IMR-90 (cell line): Measurements from ENCODE around the gene OVOL3. TPM values are rescaled to one million over a fixed set of nuclear protein-coding genes. Genes with fewer than 3 reads are reported as not detected.

Experiments
- ATAC-seq: fragments of 200-7000 bp; cut with Tn5 transposase; 2 replicates; pipeline ENCODE4 v1.9.1; 2020; ENCODE audit warnings: low read depth, mild to moderate bottlenecking, moderate library complexity
- BruUV-seq: library from RNA; stranded (reverse); fragments of 400-500 nt; replicated peaks from 2 replicates; lab custom pipeline; 2021; lab: Mats Ljungman, UMichigan
- CTCF ChIA-PET: fragments of 300-600 bp; formaldehyde crosslinking; extraction: SDS; loops from one replicate; lab custom pipeline; 2021; ENCODE audit warnings: antibody characterized with exemption; lab: Yijun Ruan, JAX
- POLR2A ChIA-PET: fragments of 300-600 bp; sonication (Branson Sonifier 250); formaldehyde crosslinking; loops from one replicate; lab custom pipeline; 2022; ENCODE audit warnings: antibody characterized with exemption; ENCODE audit not compliant: unreplicated experiment; lab: Charles Lee
- DNase-seq: peaks from one replicate; pipeline ENCODE4 v3.0.0; 2013
- H2AFZ ChIP-seq: replicated peaks from 2 replicates; pipeline ENCODE3; 2013; ENCODE audit warnings: low read length, mild to moderate bottlenecking; ENCODE audit not compliant: poor library complexity
- H2AK5ac ChIP-seq: 2 replicates; pipeline ENCODE4 v1.6.1; 2013; ENCODE audit warnings: low read depth, low read length, inconsistent platforms
- H2AK9ac ChIP-seq: replicated peaks from 2 replicates; pipeline ENCODE3; 2013; ENCODE audit warnings: mild to moderate bottlenecking, low read depth, low read length, moderate library complexity; ENCODE audit not compliant: poor library complexity
- H2BK120ac ChIP-seq: 2 replicates; pipeline ENCODE4 v1.6.1; 2013; ENCODE audit warnings: low read depth, low read length, inconsistent platforms
- H2BK15ac ChIP-seq: 3 replicates; pipeline ENCODE4 v1.6.1; 2013; ENCODE audit warnings: low read depth, low read length, inconsistent platforms
- H2BK20ac ChIP-seq: 2 replicates; pipeline ENCODE4 v1.6.1; 2013; ENCODE audit warnings: low read depth, mild to moderate bottlenecking, inconsistent platforms, low read length, moderate library complexity
- H2BK5ac ChIP-seq: 2 replicates; pipeline ENCODE4 v1.6.1; 2013; ENCODE audit warnings: mild to moderate bottlenecking, low read depth, low read length, inconsistent platforms; ENCODE audit not compliant: poor library complexity, severe bottlenecking
- H3K14ac ChIP-seq: replicated peaks from 2 replicates; pipeline ENCODE4 v1.6.1; 2013; ENCODE audit warnings: low read depth, low read length, inconsistent platforms
- H3K18ac ChIP-seq: 2 replicates; pipeline ENCODE4 v1.6.1; 2013; ENCODE audit warnings: low read depth, low read length, control low read depth
- H3K23ac ChIP-seq: 2 replicates; pipeline ENCODE4 v1.6.1; 2013; ENCODE audit warnings: low read depth, low read length, inconsistent platforms
- H3K27ac ChIP-seq: 2 replicates; pipeline ENCODE4 v1.5.1; 2013; ENCODE audit warnings: mild to moderate bottlenecking, control low read depth, low read length; ENCODE audit not compliant: insufficient read depth
- H3K27me3 ChIP-seq: 2 replicates; pipeline ENCODE4 v1.6.1; 2013; ENCODE audit warnings: low read length; ENCODE audit not compliant: control insufficient read depth, insufficient read depth
- H3K36me3 ChIP-seq: 2 replicates; pipeline ENCODE4 v1.6.1; 2013; ENCODE audit warnings: low read length, mixed read lengths; ENCODE audit not compliant: control insufficient read depth, insufficient read depth
- H3K4ac ChIP-seq: 2 replicates; pipeline ENCODE4 v1.6.1; 2013; ENCODE audit warnings: low read depth, low read length, inconsistent platforms
- H3K4me1 ChIP-seq: 2 replicates; pipeline ENCODE4 v1.6.1; 2013; ENCODE audit warnings: low read length, mixed read lengths; ENCODE audit not compliant: control insufficient read depth, insufficient read depth
- H3K4me2 ChIP-seq: 2 replicates; pipeline ENCODE4 v1.6.1; 2013; ENCODE audit warnings: low read depth, mild to moderate bottlenecking, control low read depth, low read length, moderate library complexity
- H3K4me3 ChIP-seq: 2 replicates; pipeline ENCODE4 v1.5.1; 2013; ENCODE audit warnings: low read depth, mild to moderate bottlenecking, control low read depth, low read length, moderate library complexity; ENCODE audit not compliant: insufficient read depth
- H3K56ac ChIP-seq: 2 replicates; pipeline ENCODE4 v1.6.1; 2013; ENCODE audit warnings: low read length, inconsistent platforms; ENCODE audit not compliant: insufficient read depth; ENCODE audit errors: extremely low read depth
- H3K79me1 ChIP-seq, 2 experiments: 2 replicates each; pipeline ENCODE4 v1.6.1; 2013; ENCODE audit warnings: low read length in 2 of 2, inconsistent platforms in 1 of 2, low read depth in 1 of 2
- H3K9ac ChIP-seq: 2 replicates; pipeline ENCODE4 v1.6.1; 2013; ENCODE audit warnings: low read depth, low read length, control low read depth
- H3K9me1 ChIP-seq: 2 replicates; pipeline ENCODE4 v1.6.1; 2013; ENCODE audit warnings: low read length, inconsistent platforms; ENCODE audit not compliant: insufficient read depth
- H3K9me3 ChIP-seq: 2 replicates; pipeline ENCODE4 v1.6.1; 2013; ENCODE audit warnings: low read length; ENCODE audit not compliant: control insufficient read depth, insufficient read depth
- H4K20me1 ChIP-seq: 2 replicates; pipeline ENCODE4 v1.6.1; 2013; ENCODE audit warnings: low read length, inconsistent platforms; ENCODE audit not compliant: insufficient read depth
- H4K5ac ChIP-seq: 2 replicates; pipeline ENCODE4 v1.6.1; 2013; ENCODE audit warnings: mild to moderate bottlenecking, low read depth, low read length, control low read depth
- H4K8ac ChIP-seq, 2 experiments: 2 replicates each; pipeline ENCODE4 v1.6.1; 2013; ENCODE audit warnings: low read depth in 2 of 2, low read length in 2 of 2, control low read depth in 1 of 2, inconsistent platforms in 1 of 2
- H4K91ac ChIP-seq: 2 replicates; pipeline ENCODE4 v1.6.1; 2013; ENCODE audit warnings: low read depth, low read length, inconsistent platforms; ENCODE audit not compliant: insufficient read depth
- BHLHE40 ChIP-seq: fragments of 150-350 bp; IDR thresholded peaks from 2 replicates; pipeline ENCODE4 v1.6.1; 2016; ENCODE audit warnings: mild to moderate bottlenecking, low read depth, low read length
- CEBPB ChIP-seq: IDR thresholded peaks from 2 replicates; pipeline ENCODE4 v1.6.1; 2012; ENCODE audit warnings: low read depth, low read length, improper control_type of control experiment
- CHD1 ChIP-seq: IDR thresholded peaks from 2 replicates; pipeline ENCODE4 v1.6.1; 2012; ENCODE audit warnings: low read depth, low read length, improper control_type of control experiment
- CTCF ChIP-seq: conservative IDR thresholded peaks from 2 replicates; pipeline ENCODE4 v1.5.1; 2012; ENCODE audit warnings: mild to moderate bottlenecking, low read depth, low read length, improper control_type of control experiment
- ELK1 ChIP-seq: fragments of 150-350 bp; IDR thresholded peaks from 2 replicates; pipeline ENCODE4 v1.6.1; 2016; ENCODE audit warnings: low read depth, mild to moderate bottlenecking, low read length, moderate library complexity, borderline replicate concordance
- FOS ChIP-seq: fragments of 150-350 bp; IDR thresholded peaks from 2 replicates; pipeline ENCODE4 v1.6.1; 2016; ENCODE audit warnings: low read depth, low read length
- MAFK ChIP-seq: IDR thresholded peaks from 2 replicates; pipeline ENCODE4 v1.6.1; 2012; ENCODE audit warnings: low read depth, low read length, improper control_type of control experiment
- MAZ ChIP-seq: IDR thresholded peaks from 2 replicates; pipeline ENCODE4 v1.6.1; 2012; ENCODE audit warnings: low read depth, mild to moderate bottlenecking, low read length, improper control_type of control experiment, moderate library complexity, borderline replicate concordance
- MXI1 ChIP-seq: IDR thresholded peaks from 2 replicates; pipeline ENCODE4 v1.6.1; 2012; ENCODE audit warnings: low read depth, mild to moderate bottlenecking, low read length, moderate library complexity, borderline replicate concordance
- NFE2L2 ChIP-seq: fragments of 150-350 bp; IDR thresholded peaks from 2 replicates; pipeline ENCODE4 v1.6.1; 2016; ENCODE audit warnings: low read depth, mild to moderate bottlenecking, low read length
- POLR2A ChIP-seq: IDR thresholded peaks from 2 replicates; pipeline ENCODE4 v1.6.1; 2012; ENCODE audit warnings: mild to moderate bottlenecking, low read depth, low read length
- RAD21 ChIP-seq: IDR thresholded peaks from 2 replicates; pipeline ENCODE4 v1.6.1; 2012; ENCODE audit warnings: low read length, improper control_type of control experiment
- RCOR1 ChIP-seq: IDR thresholded peaks from 2 replicates; pipeline ENCODE4 v1.6.1; 2012; ENCODE audit warnings: mild to moderate bottlenecking, low read length, improper control_type of control experiment; ENCODE audit not compliant: insufficient replicate concordance
- RFX5 ChIP-seq: IDR thresholded peaks from 2 replicates; pipeline ENCODE4 v1.8.0; 2012; ENCODE audit warnings: low read depth, mild to moderate bottlenecking, low read length, moderate library complexity
- SMC3 ChIP-seq: fragments of 150-350 bp; IDR thresholded peaks from 2 replicates; pipeline ENCODE4 v1.6.1; 2016; ENCODE audit warnings: low read depth, mild to moderate bottlenecking, antibody characterized with exemption, low read length, moderate library complexity
- USF2 ChIP-seq: fragments of 150-350 bp; IDR thresholded peaks from 2 replicates; pipeline ENCODE4 v1.6.1; 2017; ENCODE audit warnings: mild to moderate bottlenecking, antibody characterized with exemption, low read length, low read depth
- WGBS, 2 experiments: methylation state at CpG; one replicate each; pipeline versions ENCODE4 v1.1.5 to v1.1.7; 2013; ENCODE audit warnings: missing lambda C conversion rate in 2 of 2; ENCODE audit not compliant: insufficient read length in 1 of 2; ENCODE audit errors: extremely low coverage in 2 of 2; 5-methylcytosine and 5-hydroxymethylcytosine counted together
- dilution Hi-C: fragments of 300-500 bp; cut with HindIII; formaldehyde crosslinking; loops from one replicate; pipeline ENCODE4 v1.14.3; 2018; ENCODE audit warnings: low sequenced_read_pairs; ENCODE audit not compliant: unreplicated experiment
- in situ Hi-C: fragments of 300-500 bp; cut with MboI; formaldehyde crosslinking; loops from 3 replicates; pipeline ENCODE4 v1.14.3; 2019; ENCODE audit warnings: low sequenced_read_pairs, inconsistent platforms, mixed read lengths
- intact Hi-C: fragments of 100-400 bp; cut with micrococcal nuclease; formaldehyde crosslinking; loops from 2 replicates; pipeline ENCODE4 v1.10.0; 2022
- polyA plus RNA-seq, 3 experiments: library from polyadenylated mRNA; depleted of rRNA; stranded (reverse); fragments of >200 nt; gene quantifications; 2 replicates each; pipeline ENCODE4 v1.2.3, GENCODE V29; 2012; ENCODE audit warnings: low replicate concordance in 1 of 3
- total RNA-seq: library from RNA; depleted of rRNA; stranded (reverse); fragments of >200 nt; gene quantifications from 2 replicates; pipeline ENCODE4 v1.2.3, GENCODE V29; 2012

OVOL3 gene
- total and polyA plus RNA-seq, 2 of the 4 experiments (the other 2 are of a cell fraction): not detected

- no peaks in the 10 kb centered on the region for H3K27me3 ChIP-seq
- H3K14ac ChIP-seq: no peak overlapping the region
- no peak overlapping the region for H3K4me2 ChIP-seq
- H3K56ac ChIP-seq: no peak overlapping the region
- 100% methylated on average over 1 of the region's 6 CpGs; no CpG with 5 or more reads in 1 of the 2 experiments for WGBS, 2 experiments
- CTCF ChIA-PET: interaction anchor here (0.6 to 1.0 kb wide), 3 partner anchors 9 to 67 kb away, joined by 3 to 4 read pairs (median 4); no protein-coding TSS in a partner anchor
- POLR2A ChIA-PET: no interaction called here
- no peak overlapping the region for H2AK9ac ChIP-seq
- no peak overlapping the region for H4K5ac ChIP-seq
- no peak overlapping the region for H3K4me3 ChIP-seq
- no peak overlapping the region for H3K4ac ChIP-seq
- H2BK15ac ChIP-seq: no peak overlapping the region
- no peak overlapping the region for H4K8ac ChIP-seq
- H3K9me3 ChIP-seq: no peaks in the 10 kb centered on the region
- no peak overlapping the region for H2AFZ ChIP-seq
- peaks cover 41 to 68% of the 10 kb centered on the region in 2 experiments for H3K79me1 ChIP-seq
- no peak overlapping the region for H2AK5ac ChIP-seq
- DNase-seq: no peak
- H4K91ac ChIP-seq: no peak overlapping the region
- no peak overlapping the region for H3K27ac ChIP-seq
- H3K4me1 ChIP-seq: peaks cover 4% of the 10 kb centered on the region; the same call in 1 of the 2 replicates
- no peak overlapping the region for H2BK20ac ChIP-seq
- dilution Hi-C loops: no loop called here
- no TSS peak for BruUV-seq
- H3K36me3 ChIP-seq: peaks cover 59% of the 10 kb centered on the region
- no peak for TF ChIP-seq RAD21
- TF ChIP-seq MAFK: no peak
- TF ChIP-seq POLR2A: no peak
- no peak for TF ChIP-seq CTCF
- no peak for TF ChIP-seq MXI1
- no peak for TF ChIP-seq SMC3
- TF ChIP-seq CHD1: no peak
- TF ChIP-seq FOS: no peak
- TF ChIP-seq RCOR1: no peak
- TF ChIP-seq CEBPB: no peak
- no peak for TF ChIP-seq MAZ
- TF ChIP-seq USF2: no peak
- no peak for TF ChIP-seq NFE2L2
- no peak for TF ChIP-seq RFX5
- TF ChIP-seq ELK1: no peak
- TF ChIP-seq BHLHE40: no peak
- H3K23ac ChIP-seq: no peak overlapping the region
- peaks cover 36% of the 10 kb centered on the region for H4K20me1 ChIP-seq
- no peak overlapping the region for H2BK120ac ChIP-seq
- in situ Hi-C loops: no loop called here
- no peak overlapping the region for H3K9ac ChIP-seq
- peaks cover 13% of the 10 kb centered on the region for H3K9me1 ChIP-seq
- intact Hi-C loops: no loop called here
- H3K18ac ChIP-seq: no peak overlapping the region
- H2BK5ac ChIP-seq: no peak overlapping the region
- ATAC-seq: no peak
Observed at GRCh38 chr19:36144624-36145023, 33.7 kb downstream of the OVOL3 start.
